ENCODE results near the gene NRIP1.

Gene NRIP1

GRCh38 chr21:14918527-14918926 is 146.3 kb downstream of the NRIP1 start:
- no peak for TF ChIP-seq CTCF (IDR thresholded peaks at IDR 0.05; ENCODE audit: extremely low read depth, missing control alignments)
- DNase-seq (ENCODE audit: low spot score): no peak

GRCh38 chr21:14917762-14918161 is 147.0 kb downstream of the NRIP1 start:
- DNase-seq (ENCODE audit: low spot score): no peak

GRCh38 chr21:14916676-14917141 is 148.1 kb downstream of the NRIP1 start:
- TF ChIP-seq CTCF (IDR thresholded peaks at IDR 0.05; ENCODE audit: extremely low read depth, missing control alignments): no peak

More at GRCh38 chr21:14917762-14918161, 147.0 kb downstream of the NRIP1 start:
- TF ChIP-seq CTCF (IDR thresholded peaks at IDR 0.05; ENCODE audit: extremely low read depth, missing control alignments): no peak

GRCh38 chr21:14913638-14914037 is 151.2 kb downstream of the NRIP1 start:
- DNase-seq (ENCODE audit: low spot score): no peak
- no peak for TF ChIP-seq CTCF (IDR thresholded peaks at IDR 0.05; ENCODE audit: extremely low read depth, missing control alignments)

More at GRCh38 chr21:14916676-14917141, 148.1 kb downstream of the NRIP1 start:
- no peak for DNase-seq (ENCODE audit: low spot score)

- no peak for TF ChIP-seq CTCF (IDR thresholded peaks at IDR 0.05; ENCODE audit: extremely low read depth, missing control alignments)
- no peak for DNase-seq (ENCODE audit: low spot score)
Observed at GRCh38 chr21:14911351-14911750, 153.4 kb downstream of the NRIP1 start.

Measured in GM20000 (cell line).